DMS114 treated with DMSO at 0.1 percent for 48 hours (cell line): ENCODE data around the gene HIF1AN.

Experiments
- DNase-seq: peaks from one replicate; lab custom pipeline; 2025; ENCODE audit not compliant: unreplicated experiment; lab: John Stamatoyannopoulos, UW

HIF1AN gene

GRCh38 chr10:100535715-100536353 is at the start of gene HIF1AN:
Gene HIF1AN (plus strand): TSS chr10:100535943. CDS start chr10:100535959, 16 bp downstream.
- DNase-seq, result peak; percentile 98

- no peak for DNase-seq
Observed at GRCh38 chr10:100487529-100487928, 48.2 kb upstream of the HIF1AN start.

GRCh38 chr10:100489396-100489795 is 46.3 kb upstream of the HIF1AN start:
- DNase-seq, result no peak

GRCh38 chr10:100490531-100490930 is 45.2 kb upstream of the HIF1AN start:
- no peak for DNase-seq

GRCh38 chr10:100496567-100496966 is 39.2 kb upstream of the HIF1AN start:
- no peak for DNase-seq

- no peak for DNase-seq
Observed at GRCh38 chr10:100498059-100498458, 37.7 kb upstream of the HIF1AN start.

- no peak for DNase-seq
Observed at GRCh38 chr10:100501423-100501822, 34.3 kb upstream of the HIF1AN start.

- no peak for DNase-seq
Observed at GRCh38 chr10:100502926-100503494, 32.7 kb upstream of the HIF1AN start.

GRCh38 chr10:100504096-100504495 is 31.6 kb upstream of the HIF1AN start:
- no peak for DNase-seq

GRCh38 chr10:100505164-100505563 is 30.6 kb upstream of the HIF1AN start:
- no peak for DNase-seq

GRCh38 chr10:100506596-100507356 is 29.0 kb upstream of the HIF1AN start:
- DNase-seq, result no peak

- no peak for DNase-seq
Observed at GRCh38 chr10:100507357-100507732, 28.4 kb upstream of the HIF1AN start.

GRCh38 chr10:100508266-100508665 is 27.5 kb upstream of the HIF1AN start:
- no peak for DNase-seq

GRCh38 chr10:100508691-100509150 is 27.0 kb upstream of the HIF1AN start:
- peak; percentile 52 for DNase-seq

GRCh38 chr10:100509241-100509840 is 26.4 kb upstream of the HIF1AN start:
- DNase-seq, result no peak

- DNase-seq, result no peak
Observed at GRCh38 chr10:100510533-100511308, 25.0 kb upstream of the HIF1AN start.

- DNase-seq, result no peak
Observed at GRCh38 chr10:100515612-100516011, 20.1 kb upstream of the HIF1AN start.

- DNase-seq, result no peak
Observed at GRCh38 chr10:100516847-100517246, 18.9 kb upstream of the HIF1AN start.

GRCh38 chr10:100518761-100519241 is 16.9 kb upstream of the HIF1AN start:
- DNase-seq, result peak; percentile 73

GRCh38 chr10:100519311-100520051 is 16.3 kb upstream of the HIF1AN start, which contains the start of gene SEC31B:
Gene SEC31B (minus strand): TSS chr10:100519861. CDS start chr10:100516952, 2,909 bp downstream.
- DNase-seq, result no peak
